ENCODE data around the gene RAB40C.
"Not testable (repeated sequence)": the region's sequence is repeated elsewhere in the genome, so short reads cannot be mapped to it uniquely, and the experiment has no call there.

The RAB40C gene

GRCh38 chr16:591231-591630 is 1.4 kb downstream of the RAB40C start:
- DNase-seq, result no peak

GRCh38 chr16:591892-592517 is 2.1 kb downstream of the RAB40C start:
- no peak for DNase-seq

- DNase-seq, result no peak
Observed at GRCh38 chr16:592518-593306, 2.8 kb downstream of the RAB40C start.

- DNase-seq, result no peak
Observed at GRCh38 chr16:593406-593805, 3.5 kb downstream of the RAB40C start.

GRCh38 chr16:593807-594206 is 3.9 kb downstream of the RAB40C start:
- DNase-seq, result no peak

GRCh38 chr16:595094-595528 is 5.2 kb downstream of the RAB40C start:
- no peak for DNase-seq

- no peak for DNase-seq
Observed at GRCh38 chr16:595942-596735, 6.3 kb downstream of the RAB40C start.

- DNase-seq, result no peak
Observed at GRCh38 chr16:596736-597060, 6.8 kb downstream of the RAB40C start.

- not testable (repeated sequence) for DNase-seq
Observed at GRCh38 chr16:597655-598054, 7.8 kb downstream of the RAB40C start.

- no peak for DNase-seq
Observed at GRCh38 chr16:598823-599739, 9.2 kb downstream of the RAB40C start.

GRCh38 chr16:600781-601180 is 10.9 kb downstream of the RAB40C start:
- no peak for DNase-seq

GRCh38 chr16:603933-604332 is 14.1 kb downstream of the RAB40C start:
- DNase-seq, result no peak

- no peak for DNase-seq
Observed at GRCh38 chr16:606656-607307, 16.9 kb downstream of the RAB40C start.

- peak; percentile 30 for DNase-seq
Observed at GRCh38 chr16:608019-608418, 18.2 kb downstream of the RAB40C start.

- DNase-seq, result no peak
Observed at GRCh38 chr16:609316-609715, 19.4 kb downstream of the RAB40C start.

- no peak for DNase-seq
Observed at GRCh38 chr16:609984-610383, 20.1 kb downstream of the RAB40C start.

- DNase-seq, result peak; percentile 52
Observed at GRCh38 chr16:610513-611381, 20.9 kb downstream of the RAB40C start.

GRCh38 chr16:615122-615521 is 25.3 kb downstream of the RAB40C start:
- DNase-seq, result no peak

- DNase-seq, result no peak
Observed at GRCh38 chr16:616733-617586, 27.1 kb downstream of the RAB40C start.

GRCh38 chr16:617855-618254 is 28.0 kb downstream of the RAB40C start:
- no peak for DNase-seq
